ENCODE results near the gene ANKS6. TPM values are rescaled to one million over a fixed set of nuclear protein-coding genes. Genes with fewer than 3 reads are reported as not detected.

Gene ANKS6
- total and polyA plus RNA-seq, 2 experiments from 2014 or later = 36.9 to 59.0 TPM

GRCh38 chr9:98763986-98764745, 32.2 kb downstream of the ANKS6 start:
- H3K9me3 Mint-ChIP-seq = peaks cover 5% of the 10 kb centered on the region
- Histone ChIP-seq H4K20me1 (replicated peaks; ENCODE audit: insufficient read depth) (no peaks in the 10 kb centered on the region), H3K4me3 (no peak overlapping the region), H3K4me2 (no peak overlapping the region), H3F3A (replicated peaks; ENCODE audit: low read depth) (no peaks in the 10 kb centered on the region), H2AFZ (no peak overlapping the region), H3K36me3 (ENCODE audit: insufficient read depth) (peaks cover 10% of the 10 kb centered on the region; the same call in 1 of the 2 replicates), H3K27ac (ENCODE audit: low read depth) (no peak overlapping the region), H3K79me2 (replicated peaks; ENCODE audit: insufficient read depth) (no peaks in the 10 kb centered on the region), H3K4me1 (ENCODE audit: insufficient read depth) (no peaks in the 10 kb centered on the region), H3K9me2 (ENCODE audit: insufficient read depth) (no peaks in the 10 kb centered on the region; the same call in 1 of the 2 replicates), H3K27me3 (ENCODE audit: insufficient read depth) (no peaks in the 10 kb centered on the region)
- H3K27me3 Mint-ChIP-seq (ENCODE audit: insufficient read depth, low read depth, poor library complexity) = peaks cover 2% of the 10 kb centered on the region
- no peak for TF ChIP-seq ZNF331 (CRISPR knock-in tag; IDR thresholded peaks at IDR 0.05; ENCODE audit: low read depth)
- no peak for TF ChIP-seq EZH2phosphoT487 (IDR thresholded peaks at IDR 0.05; ENCODE audit: unreplicated experiment)
- no peak for TF ChIP-seq CTCF (conservative IDR thresholded peaks at IDR 0.05; ENCODE audit: low read depth in 2 of 2)
- no peak for TF ChIP-seq EZH2 (IDR thresholded peaks at IDR 0.05; ENCODE audit: low read depth, unreplicated experiment)
- ATAC-seq (no peak), DNase-seq (ENCODE audit: low spot score) (no peak)
- H3K4me3 Mint-ChIP-seq = no peak overlapping the region
- H3K27ac Mint-ChIP-seq = no peak overlapping the region
- peaks cover 45% of the 10 kb centered on the region for H3K36me3 Mint-ChIP-seq (ENCODE audit: low read depth)
- H3K4me1 Mint-ChIP-seq = no peaks in the 10 kb centered on the region

GRCh38 chr9:98760231-98760630, 36.1 kb downstream of the ANKS6 start:
- peaks cover 22% of the 10 kb centered on the region for H3K36me3 ChIP-seq (ENCODE audit: insufficient read depth)
- no peak overlapping the region for H3K4me3 Mint-ChIP-seq
- no peak for DNase-seq (ENCODE audit: low spot score)
- no peak for ATAC-seq
- H3K79me2 ChIP-seq (replicated peaks; ENCODE audit: insufficient read depth) = no peaks in the 10 kb centered on the region
- no peaks in the 10 kb centered on the region; the same call in 1 of the 2 replicates for H3K9me2 ChIP-seq (ENCODE audit: insufficient read depth)
- no peaks in the 10 kb centered on the region for H3K27me3 Mint-ChIP-seq (ENCODE audit: insufficient read depth, low read depth, poor library complexity)
- H3K27ac Mint-ChIP-seq = no peak overlapping the region
- no peaks in the 10 kb centered on the region for H3K27me3 ChIP-seq (ENCODE audit: insufficient read depth)
- no peak overlapping the region for H2AFZ ChIP-seq
- H4K20me1 ChIP-seq (replicated peaks; ENCODE audit: insufficient read depth) = no peaks in the 10 kb centered on the region
- H3K4me3 ChIP-seq = no peak overlapping the region
- peaks cover 17% of the 10 kb centered on the region for H3K9me3 Mint-ChIP-seq
- no peak overlapping the region for H3K27ac ChIP-seq (ENCODE audit: low read depth)
- H3K4me1 Mint-ChIP-seq = no peaks in the 10 kb centered on the region
- peaks cover 53% of the 10 kb centered on the region for H3K36me3 Mint-ChIP-seq (ENCODE audit: low read depth)
- H3K4me2 ChIP-seq = no peak overlapping the region
- no peaks in the 10 kb centered on the region for H3K4me1 ChIP-seq (ENCODE audit: insufficient read depth)
- H3F3A ChIP-seq (replicated peaks; ENCODE audit: low read depth) = no peaks in the 10 kb centered on the region
- TF ChIP-seq CTCF (conservative IDR thresholded peaks at IDR 0.05; ENCODE audit: low read depth in 2 of 2) (no peak), EZH2 (IDR thresholded peaks at IDR 0.05; ENCODE audit: low read depth, unreplicated experiment) (no peak), ZNF331 (CRISPR knock-in tag; IDR thresholded peaks at IDR 0.05; ENCODE audit: low read depth) (no peak), CREB1 (CRISPR knock-in tag; IDR thresholded peaks at IDR 0.05; ENCODE audit: low read depth) (no peak), REST (IDR thresholded peaks at IDR 0.05; ENCODE audit: unreplicated experiment) (no peak), POLR2AphosphoS5 (IDR thresholded peaks at IDR 0.05; ENCODE audit: low read depth) (no peak), EZH2phosphoT487 (IDR thresholded peaks at IDR 0.05; ENCODE audit: unreplicated experiment) (no peak), JUNB (IDR thresholded peaks at IDR 0.05; ENCODE audit: unreplicated experiment) (no peak), ZNF114 (CRISPR knock-in tag; IDR thresholded peaks at IDR 0.05) (no peak), ETS1 (IDR thresholded peaks at IDR 0.05) (no peak), NANOG (IDR thresholded peaks at IDR 0.05; ENCODE audit: borderline replicate concordance) (no peak)
